Measurements from ENCODE around the gene FRY.

The FRY gene

DNA sequence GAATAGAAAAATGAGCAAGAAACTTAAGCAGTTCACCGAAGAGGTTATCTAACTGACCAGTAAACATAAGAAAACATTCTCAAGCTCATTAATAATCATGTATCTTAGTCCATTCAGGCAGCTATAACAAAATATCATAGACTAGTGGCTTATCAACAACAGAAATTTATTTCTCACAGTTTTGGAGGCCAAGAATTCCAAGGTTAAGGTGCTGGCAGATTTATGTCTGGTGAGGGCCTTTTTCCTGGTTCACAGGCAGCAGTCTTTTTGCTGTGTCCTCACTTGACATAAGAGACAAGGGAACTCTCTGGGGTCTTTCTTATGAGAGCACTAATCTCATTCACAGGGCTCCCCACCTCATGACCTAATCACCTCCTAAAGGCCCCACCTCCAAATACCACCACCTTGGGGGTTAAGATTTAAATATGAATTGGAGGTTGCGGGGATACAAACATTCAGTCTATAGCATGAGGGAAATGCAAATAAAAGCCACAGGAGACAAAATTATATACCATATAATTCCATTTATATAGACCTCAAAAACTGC lies 160.0 kb downstream of the FRY start:
- Histone ChIP-seq H3K36me3 (ENCODE audit: control insufficient read depth in 5 of 5, insufficient read depth in 5 of 5, low read length in 5 of 5) (peaks cover under 1 to 10% (median 4%) of the 10 kb centered on the region in 5 donors), H3K4me1 (ENCODE audit: control insufficient read depth in 5 of 5, insufficient read depth in 5 of 5, low read length in 5 of 5) (peaks cover 0 to 9% (median 2%) of the 10 kb centered on the region in 5 donors), H3K27ac (ENCODE audit: low read depth, low read length) (no peak overlapping the region)

DNA sequence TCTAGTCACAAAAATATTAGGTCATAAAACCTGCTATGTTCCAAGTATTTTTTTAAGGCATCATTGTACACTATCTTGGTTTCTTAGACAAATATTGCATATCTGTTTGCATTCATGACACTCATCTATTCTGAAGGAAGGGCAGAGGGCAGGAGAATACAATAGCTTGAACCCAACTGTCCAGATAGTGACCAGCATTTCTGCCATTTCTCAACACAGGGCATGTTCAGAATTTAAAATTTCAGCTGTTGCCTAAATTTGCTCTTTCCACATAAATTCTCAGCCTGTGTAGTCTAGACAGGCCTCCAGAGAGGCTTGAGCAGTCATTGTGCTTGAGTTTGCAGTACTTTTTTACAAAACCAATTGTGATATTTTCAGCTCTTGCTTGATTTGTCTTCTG lies 164.1 kb downstream of the FRY start:
- H3K4me3 ChIP-seq (ENCODE audit: low read depth in 1 of 5, low read length in 5 of 5) = no peak overlapping the region
- peaks cover 0 to 9% (median 2%) of the 10 kb centered on the region in 5 donors for H3K4me1 ChIP-seq (ENCODE audit: control insufficient read depth in 5 of 5, insufficient read depth in 5 of 5, low read length in 5 of 5)
- no peak overlapping the region for H3K9ac ChIP-seq (ENCODE audit: low read length in 5 of 5)

More for the DNA sequence above, 160.0 kb downstream of the FRY start:
- Histone ChIP-seq H3K9me3 (ENCODE audit: control insufficient read depth in 5 of 5, low read length in 5 of 5) (no peaks in the 10 kb centered on the region), H3K4me3 (ENCODE audit: low read depth in 1 of 5, low read length in 5 of 5) (no peak overlapping the region), H3K27me3 (ENCODE audit: control insufficient read depth in 5 of 5, insufficient read depth in 4 of 5, low read length in 5 of 5) (no peaks in the 10 kb centered on the region), H3K9ac (ENCODE audit: low read length in 5 of 5) (no peak overlapping the region)

GRCh38 chr13:32199168-32199567 lies 167.6 kb downstream of the FRY start:
- Histone ChIP-seq H3K36me3 (ENCODE audit: control insufficient read depth in 5 of 5, insufficient read depth in 5 of 5, low read length in 5 of 5) (peaks cover 0 to 3% (median 0%) of the 10 kb centered on the region in 5 donors), H3K9ac (ENCODE audit: low read length in 5 of 5) (no peak overlapping the region), H3K4me3 (ENCODE audit: low read depth in 1 of 5, low read length in 5 of 5) (no peak overlapping the region), H3K9me3 (ENCODE audit: control insufficient read depth in 5 of 5, low read length in 5 of 5) (no peaks in the 10 kb centered on the region), H3K27me3 (ENCODE audit: control insufficient read depth in 5 of 5, insufficient read depth in 4 of 5, low read length in 5 of 5) (no peaks in the 10 kb centered on the region), H3K27ac (ENCODE audit: low read depth, low read length) (no peak overlapping the region), H3K4me1 (ENCODE audit: control insufficient read depth in 5 of 5, insufficient read depth in 5 of 5, low read length in 5 of 5) (peaks cover 0 to 9% (median 2%) of the 10 kb centered on the region in 5 donors)

More for the DNA sequence above, 164.1 kb downstream of the FRY start:
- peak overlapping the region; percentile 13 for H3K27ac ChIP-seq (ENCODE audit: low read depth, low read length)
- H3K36me3 ChIP-seq (ENCODE audit: control insufficient read depth in 5 of 5, insufficient read depth in 5 of 5, low read length in 5 of 5) = no peaks in the 10 kb centered on the region
- H3K27me3 ChIP-seq (ENCODE audit: control insufficient read depth in 5 of 5, insufficient read depth in 4 of 5, low read length in 5 of 5) = no peaks in the 10 kb centered on the region
- H3K9me3 ChIP-seq (ENCODE audit: control insufficient read depth in 5 of 5, low read length in 5 of 5) = no peaks in the 10 kb centered on the region

DNA sequence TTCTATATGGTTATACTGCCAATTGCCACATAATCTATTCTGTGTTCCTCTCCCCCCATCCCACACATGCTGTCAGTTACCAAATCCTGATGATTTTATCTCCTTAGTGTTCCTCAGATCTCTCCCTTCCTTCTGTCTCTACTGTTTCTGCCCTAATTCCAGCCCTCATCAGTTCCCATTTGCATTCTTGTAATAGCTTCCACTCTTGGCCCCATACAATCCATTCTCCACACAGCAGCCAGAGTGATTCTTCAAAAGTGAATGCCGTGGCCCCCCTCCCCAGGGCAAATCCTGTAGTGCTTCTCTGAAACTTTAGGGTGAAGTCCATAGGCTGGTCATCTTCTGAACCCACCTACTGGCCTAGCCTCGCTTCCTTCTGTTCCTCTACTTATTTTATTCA lies 169.2 kb downstream of the FRY start:
- Histone ChIP-seq H3K4me1 (ENCODE audit: control insufficient read depth in 5 of 5, insufficient read depth in 5 of 5, low read length in 5 of 5) (peaks cover 0 to 5% (median 0%) of the 10 kb centered on the region in 5 donors), H3K27ac (ENCODE audit: low read depth, low read length) (no peak overlapping the region), H3K9ac (ENCODE audit: low read length in 5 of 5) (no peak overlapping the region), H3K4me3 (ENCODE audit: low read depth in 1 of 5, low read length in 5 of 5) (no peak overlapping the region), H3K9me3 (ENCODE audit: control insufficient read depth in 5 of 5, low read length in 5 of 5) (no peaks in the 10 kb centered on the region), H3K36me3 (ENCODE audit: control insufficient read depth in 5 of 5, insufficient read depth in 5 of 5, low read length in 5 of 5) (peaks cover 0 to 6% (median under 1%) of the 10 kb centered on the region in 5 donors), H3K27me3 (ENCODE audit: control insufficient read depth in 5 of 5, insufficient read depth in 4 of 5, low read length in 5 of 5) (no peaks in the 10 kb centered on the region)

GRCh38 chr13:32201809-32202208 lies 170.2 kb downstream of the FRY start:
- Histone ChIP-seq H3K4me1 (ENCODE audit: control insufficient read depth in 5 of 5, insufficient read depth in 5 of 5, low read length in 5 of 5) (no peaks in the 10 kb centered on the region), H3K4me3 (ENCODE audit: low read depth in 1 of 5, low read length in 5 of 5) (no peak overlapping the region), H3K9me3 (ENCODE audit: control insufficient read depth in 5 of 5, low read length in 5 of 5) (no peaks in the 10 kb centered on the region), H3K36me3 (ENCODE audit: control insufficient read depth in 5 of 5, insufficient read depth in 5 of 5, low read length in 5 of 5) (peaks cover 0 to 6% (median 3%) of the 10 kb centered on the region in 5 donors), H3K27me3 (ENCODE audit: control insufficient read depth in 5 of 5, insufficient read depth in 4 of 5, low read length in 5 of 5) (no peaks in the 10 kb centered on the region), H3K27ac (ENCODE audit: low read depth, low read length) (no peak overlapping the region), H3K9ac (ENCODE audit: low read length in 5 of 5) (no peak overlapping the region)

- peaks cover 0 to 6% (median 3%) of the 10 kb centered on the region in 5 donors for H3K36me3 ChIP-seq (ENCODE audit: control insufficient read depth in 5 of 5, insufficient read depth in 5 of 5, low read length in 5 of 5)
- H3K27ac ChIP-seq (ENCODE audit: low read depth, low read length) = no peak overlapping the region
- no peak overlapping the region for H3K9ac ChIP-seq (ENCODE audit: low read length in 5 of 5)
Measured at GRCh38 chr13:32202268-32202667, 170.7 kb downstream of the FRY start.

GRCh38 chr13:32203221-32203620 lies 171.6 kb downstream of the FRY start:
- peaks cover 0 to 6% (median 0%) of the 10 kb centered on the region in 5 donors for H3K4me1 ChIP-seq (ENCODE audit: control insufficient read depth in 5 of 5, insufficient read depth in 5 of 5, low read length in 5 of 5)
- no peak overlapping the region for H3K4me3 ChIP-seq (ENCODE audit: low read depth in 1 of 5, low read length in 5 of 5)
- H3K9ac ChIP-seq (ENCODE audit: low read length in 5 of 5) = no peak overlapping the region
- no peaks in the 10 kb centered on the region for H3K9me3 ChIP-seq (ENCODE audit: control insufficient read depth in 5 of 5, low read length in 5 of 5)
- H3K36me3 ChIP-seq (ENCODE audit: control insufficient read depth in 5 of 5, insufficient read depth in 5 of 5, low read length in 5 of 5) = peaks cover 1 to 6% (median 4%) of the 10 kb centered on the region in 5 donors
- no peak overlapping the region for H3K27ac ChIP-seq (ENCODE audit: low read depth, low read length)
- H3K27me3 ChIP-seq (ENCODE audit: control insufficient read depth in 5 of 5, insufficient read depth in 4 of 5, low read length in 5 of 5) = no peaks in the 10 kb centered on the region

More at GRCh38 chr13:32202268-32202667, 170.7 kb downstream of the FRY start:
- Histone ChIP-seq H3K27me3 (ENCODE audit: control insufficient read depth in 5 of 5, insufficient read depth in 4 of 5, low read length in 5 of 5) (no peaks in the 10 kb centered on the region), H3K4me1 (ENCODE audit: control insufficient read depth in 5 of 5, insufficient read depth in 5 of 5, low read length in 5 of 5) (no peaks in the 10 kb centered on the region), H3K4me3 (ENCODE audit: low read depth in 1 of 5, low read length in 5 of 5) (no peak overlapping the region), H3K9me3 (ENCODE audit: control insufficient read depth in 5 of 5, low read length in 5 of 5) (no peaks in the 10 kb centered on the region)

DNA sequence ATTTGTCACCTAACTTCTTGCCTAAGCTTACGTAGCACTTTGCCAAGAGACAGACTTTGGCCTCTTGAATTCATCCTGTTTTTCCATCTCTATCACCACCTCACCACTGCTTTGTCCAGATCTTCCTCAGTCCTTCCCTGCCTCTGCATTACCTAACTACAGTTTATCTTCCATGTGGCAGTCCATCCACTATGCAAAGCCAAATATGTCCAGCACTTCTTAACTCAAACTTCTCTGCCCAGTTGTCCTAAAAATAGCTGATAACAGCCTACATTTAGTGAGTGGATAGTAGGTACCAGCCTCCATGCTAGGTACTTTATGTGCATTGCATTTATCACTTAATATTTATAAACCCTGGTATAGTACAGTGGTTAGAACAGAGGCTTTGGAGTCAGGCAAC lies 172.2 kb downstream of the FRY start:
- peaks cover 5 to 6% (median 5%) of the 10 kb centered on the region in 5 donors for H3K36me3 ChIP-seq (ENCODE audit: control insufficient read depth in 5 of 5, insufficient read depth in 5 of 5, low read length in 5 of 5)
- H3K27ac ChIP-seq (ENCODE audit: low read depth, low read length) = no peak overlapping the region

GRCh38 chr13:32205431-32206096 lies 174.0 kb downstream of the FRY start:
- Histone ChIP-seq H3K4me1 (ENCODE audit: control insufficient read depth in 5 of 5, insufficient read depth in 5 of 5, low read length in 5 of 5) (peaks cover 0 to 20% (median 6%) of the 10 kb centered on the region in 5 donors), H3K27ac (ENCODE audit: low read depth, low read length) (no peak overlapping the region), H3K9me3 (ENCODE audit: control insufficient read depth in 5 of 5, low read length in 5 of 5) (no peaks in the 10 kb centered on the region), H3K27me3 (ENCODE audit: control insufficient read depth in 5 of 5, insufficient read depth in 4 of 5, low read length in 5 of 5) (no peaks in the 10 kb centered on the region), H3K4me3 (ENCODE audit: low read depth in 1 of 5, low read length in 5 of 5) (no peak overlapping the region), H3K36me3 (ENCODE audit: control insufficient read depth in 5 of 5, insufficient read depth in 5 of 5, low read length in 5 of 5) (peaks cover 5 to 15% (median 12%) of the 10 kb centered on the region in 5 donors), H3K9ac (ENCODE audit: low read length in 5 of 5) (no peak overlapping the region)

More for the DNA sequence above, 172.2 kb downstream of the FRY start:
- Histone ChIP-seq H3K4me1 (ENCODE audit: control insufficient read depth in 5 of 5, insufficient read depth in 5 of 5, low read length in 5 of 5) (peaks cover 0 to 10% (median 0%) of the 10 kb centered on the region in 5 donors), H3K9me3 (ENCODE audit: control insufficient read depth in 5 of 5, low read length in 5 of 5) (no peaks in the 10 kb centered on the region), H3K9ac (ENCODE audit: low read length in 5 of 5) (no peak overlapping the region), H3K27me3 (ENCODE audit: control insufficient read depth in 5 of 5, insufficient read depth in 4 of 5, low read length in 5 of 5) (no peaks in the 10 kb centered on the region), H3K4me3 (ENCODE audit: low read depth in 1 of 5, low read length in 5 of 5) (no peak overlapping the region)

- no peak overlapping the region for H3K27ac ChIP-seq (ENCODE audit: low read depth, low read length)
- H3K9ac ChIP-seq (ENCODE audit: low read length in 5 of 5) = no peak overlapping the region
- H3K4me1 ChIP-seq (ENCODE audit: control insufficient read depth in 5 of 5, insufficient read depth in 5 of 5, low read length in 5 of 5) = peaks cover 0 to 20% (median 6%) of the 10 kb centered on the region in 5 donors
- no peaks in the 10 kb centered on the region for H3K27me3 ChIP-seq (ENCODE audit: control insufficient read depth in 5 of 5, insufficient read depth in 4 of 5, low read length in 5 of 5)
- peaks cover 5 to 22% (median 18%) of the 10 kb centered on the region in 5 donors for H3K36me3 ChIP-seq (ENCODE audit: control insufficient read depth in 5 of 5, insufficient read depth in 5 of 5, low read length in 5 of 5)
- H3K4me3 ChIP-seq (ENCODE audit: low read depth in 1 of 5, low read length in 5 of 5) = no peak overlapping the region
- H3K9me3 ChIP-seq (ENCODE audit: control insufficient read depth in 5 of 5, low read length in 5 of 5) = no peaks in the 10 kb centered on the region
Measured at GRCh38 chr13:32206097-32206740, 174.6 kb downstream of the FRY start.

Data from subcutaneous abdominal adipose tissue (tissue), 5 donors.